Upper lobe of left lung (tissue), 6 donors: ENCODE data around the gene CCDC149. TPM values are rescaled to one million over a fixed set of nuclear protein-coding genes. Genes with fewer than 3 reads are reported as not detected.

Source experiments
- ATAC-seq, 2 donors: fragments of 200-7000 bp; cut with Tn5 transposase; one replicate each; pipeline ENCODE4 v1.9.1; 2022; ENCODE audit warnings: mild to moderate bottlenecking in 2 of 2, moderate library complexity in 2 of 2; ENCODE audit not compliant: low FRiP score in 2 of 2
- DNase-seq, 2 donors: peaks; one replicate each; pipeline ENCODE4 v3.0.0-alpha.2; 2019 to 2020
- H3K27ac ChIP-seq, 4 donors: fragments of 200-600 bp; sonication (generic); one replicate each; pipeline ENCODE4 v1.5.1; 2016 to 2019
- H3K27me3 ChIP-seq, 4 donors: fragments of 200-600 bp; sonication (generic); one replicate each; pipeline ENCODE4 v1.5.1; 2017 to 2019
- H3K36me3 ChIP-seq, 4 donors: fragments of 200-600 bp; sonication (generic); one replicate each; pipeline ENCODE4 v1.5.1; 2016 to 2019
- H3K4me1 ChIP-seq, 4 donors: fragments of 200-600 bp; sonication (generic); one replicate each; pipeline ENCODE4 v1.5.1; 2018 to 2019
- H3K4me3 ChIP-seq, 4 donors: fragments of 200-600 bp; sonication (generic); one replicate each; pipeline ENCODE4 v1.5.1; 2017 to 2019; ENCODE audit warnings: mild to moderate bottlenecking in 2 of 4, moderate library complexity in 1 of 4
- H3K9me3 ChIP-seq, 4 donors: fragments of 200-600 bp; sonication (generic); one replicate each; pipeline ENCODE4 v1.5.1; 2018 to 2019
- EP300 ChIP-seq, 4 donors: sonication (generic); formaldehyde crosslinking; IDR thresholded peaks; one replicate each; pipeline ENCODE4 v1.5.1; 2017; ENCODE audit warnings: antibody characterized with exemption in 4 of 4, control low read depth in 2 of 4
- POLR2A ChIP-seq, 4 donors: fragments of 450-650 bp; IDR thresholded peaks; one replicate each; pipeline ENCODE4 v1.5.1; 2016 to 2017; ENCODE audit warnings: antibody characterized with exemption in 4 of 4, mild to moderate bottlenecking in 2 of 4
- POLR2AphosphoS5 ChIP-seq, 2 donors: sonication (generic); formaldehyde crosslinking; IDR thresholded peaks; one replicate each; pipeline ENCODE4 v1.5.1; 2017; ENCODE audit warnings: antibody characterized with exemption in 2 of 2
- WGBS, 2 donors: methylation state at CpG; one replicate each; pipeline ENCODE4 v1.1.5; 2017 to 2018; 5-methylcytosine and 5-hydroxymethylcytosine counted together
- total RNA-seq, 6 donors: library from RNA; depleted of rRNA in 4 of 6; stranded (reverse); fragments of >200 nt in 4 of 6; gene quantifications; one replicate each; pipeline versions ENCODE4 v1.1.0 to v1.2.1, GENCODE V29; 2016 to 2021
- TF ChIP-seq, protein P1 (sequence below), 6 experiments: fragments of 450-650 bp in 4 of 6; fragments of 200-600 bp in 2 of 6; sonication (generic) in 2 of 6; IDR thresholded peaks; one replicate each; pipeline ENCODE4 v1.5.1; 2016 to 2019; ENCODE audit warnings: antibody characterized with exemption in 6 of 6
- donor health status: DM: no; HTN: no; CAD: no; lungs with moderate emphysema.
- donor health status: DM: no; HTN: yes; CAD: no; lungs with severe emphysema.

Gene CCDC149
- total RNA-seq, 6 donors from 2014 or later = 13.4 to 31.3 (median 22.3) TPM

- DNase-seq (no peak), ATAC-seq (no peak)
- H3K4me3 ChIP-seq = no peak overlapping the region
- peaks cover 0 to 4% (median 0%) of the 10 kb centered on the region in 4 donors for H3K4me1 ChIP-seq
- peaks cover 0 to 18% (median 8%) of the 10 kb centered on the region in 4 donors for H3K9me3 ChIP-seq
- WGBS, 2 donors = 50 to 63% methylated on average over 1 of the region's 1 CpG
- no peak for TF ChIP-seq POLR2A (IDR thresholded peaks at IDR 0.05)
- TF ChIP-seq POLR2AphosphoS5 (IDR thresholded peaks at IDR 0.05) = no peak
- TF ChIP-seq, protein P1, sequence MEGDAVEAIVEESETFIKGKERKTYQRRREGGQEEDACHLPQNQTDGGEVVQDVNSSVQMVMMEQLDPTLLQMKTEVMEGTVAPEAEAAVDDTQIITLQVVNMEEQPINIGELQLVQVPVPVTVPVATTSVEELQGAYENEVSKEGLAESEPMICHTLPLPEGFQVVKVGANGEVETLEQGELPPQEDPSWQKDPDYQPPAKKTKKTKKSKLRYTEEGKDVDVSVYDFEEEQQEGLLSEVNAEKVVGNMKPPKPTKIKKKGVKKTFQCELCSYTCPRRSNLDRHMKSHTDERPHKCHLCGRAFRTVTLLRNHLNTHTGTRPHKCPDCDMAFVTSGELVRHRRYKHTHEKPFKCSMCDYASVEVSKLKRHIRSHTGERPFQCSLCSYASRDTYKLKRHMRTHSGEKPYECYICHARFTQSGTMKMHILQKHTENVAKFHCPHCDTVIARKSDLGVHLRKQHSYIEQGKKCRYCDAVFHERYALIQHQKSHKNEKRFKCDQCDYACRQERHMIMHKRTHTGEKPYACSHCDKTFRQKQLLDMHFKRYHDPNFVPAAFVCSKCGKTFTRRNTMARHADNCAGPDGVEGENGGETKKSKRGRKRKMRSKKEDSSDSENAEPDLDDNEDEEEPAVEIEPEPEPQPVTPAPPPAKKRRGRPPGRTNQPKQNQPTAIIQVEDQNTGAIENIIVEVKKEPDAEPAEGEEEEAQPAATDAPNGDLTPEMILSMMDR (IDR thresholded peaks at IDR 0.05) = no peak
- TF ChIP-seq EP300 (IDR thresholded peaks at IDR 0.05) = no peak
- H3K36me3 ChIP-seq = no peaks in the 10 kb centered on the region
- H3K27ac ChIP-seq = no peak overlapping the region
- H3K27me3 ChIP-seq = no peaks in the 10 kb centered on the region
Measured at GRCh38 chr4:24933684-24934275, 20.9 kb upstream of the CCDC149 start.

GRCh38 chr4:24932515-24933225, 19.8 kb upstream of the CCDC149 start:
- no peak for DNase-seq
- Histone ChIP-seq H3K4me3 (no peak overlapping the region), H3K36me3 (no peaks in the 10 kb centered on the region), H3K27me3 (no peaks in the 10 kb centered on the region), H3K9me3 (peaks cover 0 to 16% (median 8%) of the 10 kb centered on the region in 4 donors), H3K27ac (no peak overlapping the region), H3K4me1 (peaks cover 0 to 4% (median 0%) of the 10 kb centered on the region in 4 donors)
- WGBS, 2 donors = 65 to 75% methylated on average over 2 of the region's 2 CpGs
- TF ChIP-seq EP300 (IDR thresholded peaks at IDR 0.05) (no peak), POLR2A (IDR thresholded peaks at IDR 0.05) (no peak)
- ATAC-seq = no peak

DNA sequence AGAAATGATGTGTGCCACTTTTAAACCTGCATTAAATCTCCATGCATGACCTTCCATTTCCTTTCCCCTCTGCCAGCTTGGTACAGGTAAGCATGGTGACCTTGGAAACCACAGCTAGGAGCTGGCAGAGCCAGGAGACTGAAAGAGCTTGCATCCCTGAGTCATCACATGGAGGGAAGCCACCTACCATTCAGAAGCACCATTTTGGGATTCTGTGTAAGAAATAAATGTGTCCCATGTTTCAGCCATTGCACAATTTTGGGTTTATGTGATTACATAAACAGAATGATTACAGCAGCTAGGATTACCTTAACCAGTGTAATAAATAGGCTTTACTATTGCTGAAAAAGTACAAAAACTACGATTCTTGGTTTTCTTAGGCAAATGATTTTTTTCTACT, 17.3 kb upstream of the CCDC149 start:
- 75 to 81% methylated on average over 1 of the region's 1 CpG for WGBS, 2 donors
- peaks cover 0 to 4% (median 0%) of the 10 kb centered on the region in 4 donors for H3K4me1 ChIP-seq
- no peaks in the 10 kb centered on the region for H3K27me3 ChIP-seq
- TF ChIP-seq POLR2A (IDR thresholded peaks at IDR 0.05) (no peak), EP300 (IDR thresholded peaks at IDR 0.05) (no peak), POLR2AphosphoS5 (IDR thresholded peaks at IDR 0.05) (no peak)
- TF ChIP-seq, protein P1 (IDR thresholded peaks at IDR 0.05) = no peak
- H3K36me3 ChIP-seq = no peaks in the 10 kb centered on the region
- H3K27ac ChIP-seq = no peak overlapping the region
- H3K4me3 ChIP-seq = no peak overlapping the region
- peaks cover 0 to 16% (median 8%) of the 10 kb centered on the region in 4 donors for H3K9me3 ChIP-seq
- ATAC-seq = peak in 1 of 2 donors; percentile 29
- no peak for DNase-seq

- Histone ChIP-seq H3K4me3 (no peak overlapping the region), H3K9me3 (peaks cover 0 to 4% (median 2%) of the 10 kb centered on the region in 4 donors), H3K27ac (no peak overlapping the region), H3K27me3 (no peaks in the 10 kb centered on the region), H3K4me1 (peaks cover 0 to 4% (median 0%) of the 10 kb centered on the region in 4 donors), H3K36me3 (no peaks in the 10 kb centered on the region)
- WGBS, 2 donors = 71 to 74% methylated on average over 2 of the region's 2 CpGs
- no peak for TF ChIP-seq EP300 (IDR thresholded peaks at IDR 0.05)
- no peak for TF ChIP-seq POLR2A (IDR thresholded peaks at IDR 0.05)
- TF ChIP-seq POLR2AphosphoS5 (IDR thresholded peaks at IDR 0.05) = no peak
- TF ChIP-seq, protein P1 (IDR thresholded peaks at IDR 0.05) = no peak
- ATAC-seq (no peak), DNase-seq (no peak)
Measured at GRCh38 chr4:24928708-24929107, 15.9 kb upstream of the CCDC149 start.

GRCh38 chr4:24927049-24927448, 14.2 kb upstream of the CCDC149 start:
- no peak overlapping the region for H3K27ac ChIP-seq
- 68 to 69% methylated on average over 4 of the region's 4 CpGs for WGBS, 2 donors
- no peak for DNase-seq
- H3K9me3 ChIP-seq = no peaks in the 10 kb centered on the region
- no peak overlapping the region for H3K4me3 ChIP-seq
- peaks cover 0 to 4% (median 0%) of the 10 kb centered on the region in 4 donors for H3K4me1 ChIP-seq
- no peak for TF ChIP-seq EP300 (IDR thresholded peaks at IDR 0.05)
- no peak for TF ChIP-seq POLR2A (IDR thresholded peaks at IDR 0.05)
- TF ChIP-seq POLR2AphosphoS5 (IDR thresholded peaks at IDR 0.05) = no peak
- TF ChIP-seq, protein P1 (IDR thresholded peaks at IDR 0.05) = no peak
- H3K27me3 ChIP-seq = no peaks in the 10 kb centered on the region
- no peak for ATAC-seq
- no peaks in the 10 kb centered on the region for H3K36me3 ChIP-seq
